ENCODE measurements around the gene FLVCR1.

Gene FLVCR1

GRCh38 chr1:212941452-212941851 is 83.4 kb downstream of the FLVCR1 start:
- TF ChIP-seq CTCF (IDR thresholded peaks at IDR 0.05; ENCODE audit: low read depth, low read length) = no peak
- no peak for DNase-seq
- Histone ChIP-seq H3K27me3 (no peaks in the 10 kb centered on the region), H3K36me3 (no peaks in the 10 kb centered on the region), H3K9me3 (peaks cover 3% of the 10 kb centered on the region; the same call in 1 of the 2 replicates), H3K4me3 (ENCODE audit: low read depth, low read length) (no peak overlapping the region), H3K4me1 (no peaks in the 10 kb centered on the region; the same call in 1 of the 2 replicates)

GRCh38 chr1:212942679-212943392 is 84.8 kb downstream of the FLVCR1 start:
- no peak for DNase-seq
- Histone ChIP-seq H3K4me3 (ENCODE audit: low read depth, low read length) (no peak overlapping the region), H3K9me3 (peaks cover 3% of the 10 kb centered on the region; the same call in 1 of the 2 replicates), H3K27me3 (no peaks in the 10 kb centered on the region), H3K36me3 (no peaks in the 10 kb centered on the region), H3K4me1 (no peaks in the 10 kb centered on the region; the same call in 1 of the 2 replicates)
- TF ChIP-seq CTCF (IDR thresholded peaks at IDR 0.05; ENCODE audit: low read depth, low read length) = no peak

- Histone ChIP-seq H3K4me1 (no peaks in the 10 kb centered on the region; the same call in 1 of the 2 replicates), H3K4me3 (ENCODE audit: low read depth, low read length) (no peak overlapping the region), H3K36me3 (no peaks in the 10 kb centered on the region), H3K9me3 (peaks cover 3% of the 10 kb centered on the region; the same call in 1 of the 2 replicates), H3K27me3 (no peaks in the 10 kb centered on the region)
- no peak for DNase-seq
- TF ChIP-seq CTCF (IDR thresholded peaks at IDR 0.05; ENCODE audit: low read depth, low read length) = no peak
Observed at GRCh38 chr1:212943393-212943710, 85.3 kb downstream of the FLVCR1 start.

- H3K4me1 ChIP-seq = no peaks in the 10 kb centered on the region
- no peak for DNase-seq
- H3K4me3 ChIP-seq (ENCODE audit: low read depth, low read length) = no peak overlapping the region
- no peaks in the 10 kb centered on the region for H3K36me3 ChIP-seq
- H3K9me3 ChIP-seq = peaks cover 3% of the 10 kb centered on the region; the same call in 1 of the 2 replicates
- H3K27me3 ChIP-seq = no peaks in the 10 kb centered on the region
- TF ChIP-seq CTCF (IDR thresholded peaks at IDR 0.05; ENCODE audit: low read depth, low read length) = no peak
Observed at GRCh38 chr1:212944229-212944901, 86.3 kb downstream of the FLVCR1 start.

GRCh38 chr1:212945056-212945455 is 87.0 kb downstream of the FLVCR1 start:
- DNase-seq = no peak
- peaks cover 3% of the 10 kb centered on the region; the same call in 1 of the 2 replicates for H3K9me3 ChIP-seq
- no peak for TF ChIP-seq CTCF (IDR thresholded peaks at IDR 0.05; ENCODE audit: low read depth, low read length)
- no peaks in the 10 kb centered on the region for H3K36me3 ChIP-seq
- no peak overlapping the region for H3K4me3 ChIP-seq (ENCODE audit: low read depth, low read length)
- no peaks in the 10 kb centered on the region for H3K27me3 ChIP-seq
- H3K4me1 ChIP-seq = no peaks in the 10 kb centered on the region

Measured in BE2C (cell line).